Stimulated activated CD8-positive, alpha-beta memory T cell treated with anti-CD3 and anti-CD28 coated beads, Interleukin-4, amount 100 ng/mL, for 48 hours (primary cell): ENCODE results near the gene DUOXA1.

Source experiments
- DNase-seq: peaks from one replicate; pipeline ENCODE4 v3.0.0-alpha.2; 2020

DUOXA1 gene

GRCh38 chr15:45130291-45131000 is 767 bp upstream of the DUOXA1 start:
- DNase-seq, result no peak

GRCh38 chr15:45128971-45129639 is 574 bp downstream of the DUOXA1 start:
- DNase-seq, result no peak

- peak; percentile 42 for DNase-seq
These were observed 3.0 kb downstream of the DUOXA1 start for GRCh38 chr15:45126535-45127158.

GRCh38 chr15:45123397-45123796 is 6.3 kb downstream of the DUOXA1 start:
- DNase-seq, result no peak

GRCh38 chr15:45122719-45123118 is 7.0 kb downstream of the DUOXA1 start:
- no peak for DNase-seq

- no peak for DNase-seq
These were observed 7.8 kb downstream of the DUOXA1 start for GRCh38 chr15:45121706-45122417.

- DNase-seq, result no peak
These were observed 8.7 kb downstream of the DUOXA1 start for GRCh38 chr15:45121020-45121419.

- DNase-seq, result no peak
These were observed 9.4 kb downstream of the DUOXA1 start for GRCh38 chr15:45120081-45120972.

GRCh38 chr15:45118996-45119395 is 10.7 kb downstream of the DUOXA1 start:
- no peak for DNase-seq

GRCh38 chr15:45118131-45118588 is 11.5 kb downstream of the DUOXA1 start:
- peak; percentile 89 for DNase-seq

- no peak for DNase-seq
These were observed 12.2 kb downstream of the DUOXA1 start for GRCh38 chr15:45117308-45118130.

- DNase-seq, result peak; percentile 38
These were observed 13.0 kb downstream of the DUOXA1 start for GRCh38 chr15:45116482-45117307.

GRCh38 chr15:45116006-45116481 is 13.6 kb downstream of the DUOXA1 start:
- no peak for DNase-seq

GRCh38 chr15:45115312-45115820 is 14.3 kb downstream of the DUOXA1 start:
- DNase-seq, result no peak

- DNase-seq, result no peak
These were observed 15.0 kb downstream of the DUOXA1 start for GRCh38 chr15:45114751-45115085.

GRCh38 chr15:45114076-45114750 is 15.5 kb downstream of the DUOXA1 start, which contains the start of the genes DUOX2 and DUOXA2:
Gene DUOX2 (minus strand): TSS chr15:45114172. CDS start chr15:45113411, 761 bp downstream.
Gene DUOXA2 (plus strand): TSS chr15:45114326. CDS start chr15:45114606, 280 bp downstream.
- DNase-seq, result no peak

- no peak for DNase-seq
These were observed 16.2 kb downstream of the DUOXA1 start for GRCh38 chr15:45113380-45113990.

- DNase-seq, result no peak
These were observed 16.9 kb downstream of the DUOXA1 start for GRCh38 chr15:45112591-45113379.
